ENCODE results near the gene UBE4A. TPM values are rescaled to one million over a fixed set of nuclear protein-coding genes. Genes with fewer than 3 reads are reported as not detected.

Gene UBE4A
- total RNA-seq, 2 experiments from 2014 or later: 40.1 to 43.0 TPM

GRCh38 chr11:118314988-118315411, 44.4 kb upstream of the UBE4A start:
- no peaks in the 10 kb centered on the region for H3K27me3 Mint-ChIP-seq
- CTCF ChIA-PET: no interaction called here
- peaks cover 54% of the 10 kb centered on the region for H3K36me3 ChIP-seq (ENCODE audit: insufficient read depth, low read length)

GRCh38 chr11:118318124-118318523, 41.3 kb upstream of the UBE4A start:
- H3K4me1 ChIP-seq (ENCODE audit: insufficient read depth, low read length): peaks cover 96% of the 10 kb centered on the region
- H3K4me3 ChIP-seq (ENCODE audit: low read length): no peak overlapping the region
- ATAC-seq (ENCODE audit: poor library complexity): no peak
- H3K9me3 ChIP-seq (ENCODE audit: control insufficient read depth in 1 of 2, insufficient read depth in 1 of 2, low read length in 2 of 2): no peaks in the 10 kb centered on the region
- ChIA-PET POLR2A (no interaction called here), CTCF (interaction anchor here (1.1 kb wide), 1 partner anchor 93 kb away, joined by 5 read pairs; the partner anchor contains the start of gene JAML)
- Mint-ChIP-seq H3K4me1 (ENCODE audit: low read depth) (peaks cover 94% of the 10 kb centered on the region), H3K27me3 (no peaks in the 10 kb centered on the region), H3K9me3 (no peaks in the 10 kb centered on the region), H3K27ac (peak overlapping the region; percentile 100), H3K36me3 (ENCODE audit: low read depth) (peaks cover 63% of the 10 kb centered on the region), H3K4me3 (peak overlapping the region; percentile 34)
- peak overlapping the region; percentile 13 to 53 for H3K27ac ChIP-seq (ENCODE audit: low read depth in 1 of 2, low read length in 2 of 2)
- no peak for TF ChIP-seq CTCF (IDR thresholded peaks at IDR 0.05)
- no peak for DNase-seq
- intact Hi-C loops (cut with DNase I, micrococcal nuclease): no loop called here
- H3K36me3 ChIP-seq (ENCODE audit: insufficient read depth, low read length): peaks cover 32% of the 10 kb centered on the region
- H3K27me3 ChIP-seq (ENCODE audit: control insufficient read depth in 1 of 2, insufficient read depth in 2 of 2, low read length in 2 of 2): no peaks in the 10 kb centered on the region

More at GRCh38 chr11:118314988-118315411, 44.4 kb upstream of the UBE4A start:
- no peak for ATAC-seq (ENCODE audit: poor library complexity)
- no peak overlapping the region for H3K4me3 ChIP-seq (ENCODE audit: low read length)
- Mint-ChIP-seq H3K9me3 (no peaks in the 10 kb centered on the region), H3K4me3 (peak overlapping the region; percentile 78), H3K27ac (peak overlapping the region; percentile 100), H3K4me1 (ENCODE audit: low read depth) (peaks cover 96% of the 10 kb centered on the region), H3K36me3 (ENCODE audit: low read depth) (peaks cover 82% of the 10 kb centered on the region)
- intact Hi-C loops (cut with DNase I, micrococcal nuclease): loop anchor here in 1 of 2 experiments (2.0 kb wide), 1 partner anchor 18 kb away; no protein-coding TSS in a partner anchor
- POLR2A ChIA-PET: interaction anchor here (0.9 to 1.2 kb wide), 2 partner anchors 44 to 364 kb away, joined by 3 read pairs; partner anchors contain the start of gene UBE4A
- peak overlapping the region; percentile 20 to 87 for H3K27ac ChIP-seq (ENCODE audit: low read depth in 1 of 2, low read length in 2 of 2)
- no peaks in the 10 kb centered on the region for H3K9me3 ChIP-seq (ENCODE audit: control insufficient read depth in 1 of 2, insufficient read depth in 1 of 2, low read length in 2 of 2)
- DNase-seq: no peak
- H3K27me3 ChIP-seq (ENCODE audit: control insufficient read depth in 1 of 2, insufficient read depth in 2 of 2, low read length in 2 of 2): no peaks in the 10 kb centered on the region
- no peak for TF ChIP-seq CTCF (IDR thresholded peaks at IDR 0.05)
- H3K4me1 ChIP-seq (ENCODE audit: insufficient read depth, low read length): peaks cover 91% of the 10 kb centered on the region

GRCh38 chr11:118318581-118319336, 40.6 kb upstream of the UBE4A start:
- TF ChIP-seq CTCF (IDR thresholded peaks at IDR 0.05): no peak
- Mint-ChIP-seq H3K36me3 (ENCODE audit: low read depth) (peaks cover 65% of the 10 kb centered on the region), H3K9me3 (no peaks in the 10 kb centered on the region), H3K27me3 (no peaks in the 10 kb centered on the region), H3K27ac (peak overlapping the region; percentile 100), H3K4me1 (ENCODE audit: low read depth) (peaks cover 95% of the 10 kb centered on the region), H3K4me3 (peak overlapping the region; percentile 74)
- CTCF ChIA-PET: interaction anchor here (1.1 kb wide), 1 partner anchor 94 kb away, joined by 5 read pairs; the partner anchor contains the start of gene JAML
- Histone ChIP-seq H3K36me3 (ENCODE audit: insufficient read depth, low read length) (peaks cover 28% of the 10 kb centered on the region), H3K9me3 (ENCODE audit: control insufficient read depth in 1 of 2, insufficient read depth in 1 of 2, low read length in 2 of 2) (no peaks in the 10 kb centered on the region), H3K4me3 (ENCODE audit: low read length) (no peak overlapping the region), H3K27ac (ENCODE audit: low read depth in 1 of 2, low read length in 2 of 2) (peak overlapping the region; percentile 13 to 53), H3K4me1 (ENCODE audit: insufficient read depth, low read length) (peaks cover 90% of the 10 kb centered on the region), H3K27me3 (ENCODE audit: control insufficient read depth in 1 of 2, insufficient read depth in 2 of 2, low read length in 2 of 2) (no peaks in the 10 kb centered on the region)
- ATAC-seq (ENCODE audit: poor library complexity): no peak
- intact Hi-C loops (cut with DNase I, micrococcal nuclease): no loop called here
- POLR2A ChIA-PET: interaction anchor here (1.0 kb wide), 1 partner anchor 14 kb away, joined by 5 read pairs; the partner anchor contains the start of gene CD3E
- peak in 2 of 14 experiments; percentile 28 to 43 for DNase-seq
